ENCODE data around the gene ZNF691. TPM values are rescaled to one million over a fixed set of nuclear protein-coding genes. Genes with fewer than 3 reads are reported as not detected.

Gene ZNF691
- total RNA-seq, 1 donor from 2014 or later = 9.3 TPM

- DNase-seq (ENCODE audit: extremely low spot score in 2 of 2) = no peak
- H3K27me3 ChIP-seq = no peaks in the 10 kb centered on the region
- no peak overlapping the region for H3K27ac ChIP-seq
- H3K4me1 ChIP-seq = no peaks in the 10 kb centered on the region
- TF ChIP-seq CTCF (IDR thresholded peaks at IDR 0.05) = no peak
- TF ChIP-seq POLR2A (IDR thresholded peaks at IDR 0.05) = no peak
- TF ChIP-seq POLR2AphosphoS5 (IDR thresholded peaks at IDR 0.05; ENCODE audit: insufficient read depth in 1 of 2, low read depth in 1 of 2) = no peak
- intact Hi-C loops (cut with DNase I) = no loop called here
- H3K4me3 ChIP-seq = no peak overlapping the region
- no peaks in the 10 kb centered on the region for H3K9me3 ChIP-seq
- H3K36me3 ChIP-seq = no peaks in the 10 kb centered on the region
Observed at GRCh38 chr1:42838482-42839190, 7.8 kb upstream of the ZNF691 start.

GRCh38 chr1:42841010-42841409 lies 5.4 kb upstream of the ZNF691 start:
- intact Hi-C loops (cut with DNase I) = no loop called here
- no peak for TF ChIP-seq POLR2A (IDR thresholded peaks at IDR 0.05)

GRCh38 chr1:42841440-42842147 lies 4.8 kb upstream of the ZNF691 start:
- intact Hi-C loops (cut with DNase I) = no loop called here

More at GRCh38 chr1:42841010-42841409, 5.4 kb upstream of the ZNF691 start:
- Histone ChIP-seq H3K36me3 (no peaks in the 10 kb centered on the region), H3K4me3 (no peak overlapping the region), H3K27me3 (no peaks in the 10 kb centered on the region), H3K9me3 (no peaks in the 10 kb centered on the region), H3K4me1 (peaks cover 7% of the 10 kb centered on the region), H3K27ac (no peak overlapping the region)
- DNase-seq (ENCODE audit: extremely low spot score in 2 of 2) = no peak

GRCh38 chr1:42844592-42845140 lies 1.7 kb upstream of the ZNF691 start:
- no peak overlapping the region for H3K4me3 ChIP-seq
- H3K4me1 ChIP-seq = peaks cover 25% of the 10 kb centered on the region
- H3K27ac ChIP-seq = no peak overlapping the region
- intact Hi-C loops (cut with DNase I) = no loop called here
- H3K36me3 ChIP-seq = peaks cover 0 to 6% of the 10 kb centered on the region in 2 donors
- H3K9me3 ChIP-seq = no peaks in the 10 kb centered on the region
- no peaks in the 10 kb centered on the region for H3K27me3 ChIP-seq
- no peak for DNase-seq (ENCODE audit: extremely low spot score in 2 of 2)
- TF ChIP-seq POLR2AphosphoS5 (IDR thresholded peaks at IDR 0.05; ENCODE audit: insufficient read depth in 1 of 2, low read depth in 1 of 2) (no peak), POLR2A (IDR thresholded peaks at IDR 0.05) (no peak), CTCF (IDR thresholded peaks at IDR 0.05) (no peak)

More at GRCh38 chr1:42841440-42842147, 4.8 kb upstream of the ZNF691 start:
- H3K4me3 ChIP-seq = no peak overlapping the region
- TF ChIP-seq POLR2AphosphoS5 (IDR thresholded peaks at IDR 0.05; ENCODE audit: insufficient read depth in 1 of 2, low read depth in 1 of 2) (no peak), CTCF (IDR thresholded peaks at IDR 0.05) (no peak), POLR2A (IDR thresholded peaks at IDR 0.05) (no peak)
- no peak for DNase-seq (ENCODE audit: extremely low spot score in 2 of 2)
- no peaks in the 10 kb centered on the region for H3K27me3 ChIP-seq
- no peak overlapping the region for H3K27ac ChIP-seq
- H3K9me3 ChIP-seq = no peaks in the 10 kb centered on the region
- no peaks in the 10 kb centered on the region for H3K36me3 ChIP-seq
- H3K4me1 ChIP-seq = peaks cover 7% of the 10 kb centered on the region

GRCh38 chr1:42845193-42845592 lies 1.2 kb upstream of the ZNF691 start:
- Histone ChIP-seq H3K36me3 (peaks cover 0 to 7% of the 10 kb centered on the region in 2 donors), H3K4me1 (peaks cover 25% of the 10 kb centered on the region), H3K4me3 (peak overlapping the region in 1 of 2 donors; percentile 79), H3K27ac (no peak overlapping the region), H3K9me3 (no peaks in the 10 kb centered on the region), H3K27me3 (no peaks in the 10 kb centered on the region)
- TF ChIP-seq CTCF (IDR thresholded peaks at IDR 0.05) (no peak), POLR2AphosphoS5 (IDR thresholded peaks at IDR 0.05; ENCODE audit: insufficient read depth in 1 of 2, low read depth in 1 of 2) (no peak), POLR2A (IDR thresholded peaks at IDR 0.05) (no peak)
- no peak for DNase-seq (ENCODE audit: extremely low spot score in 2 of 2)
- intact Hi-C loops (cut with DNase I) = no loop called here
